Right lobe of liver (tissue), 4 donors: Measurements from ENCODE around the gene SPECC1L.

ENCODE experiments used
- CTCF ChIP-seq, 4 donors: fragments of 200-600 bp in 3 of 4; fragments of 450-650 bp in 1 of 4; IDR thresholded peaks; one replicate each; pipeline versions ENCODE4 v1.5.1 to v1.8.0; 2016 to 2022; ENCODE audit warnings: antibody characterized with exemption in 4 of 4, mild to moderate bottlenecking in 2 of 4
- POLR2A ChIP-seq: fragments of 450-650 bp; IDR thresholded peaks from one replicate; pipeline ENCODE4 v1.6.1; 2017; ENCODE audit warnings: antibody characterized with exemption, mild to moderate bottlenecking
- donor health status: DM: no; HTN: no; CAD: no.
- donor health status: DM: no; HTN: no; CAD: no.
- donor health status: DM: no; HTN: yes; CAD: no.

- TF ChIP-seq POLR2A (no peak), CTCF (IDR thresholded peaks at IDR 0.05) (no peak)
These were observed 40.3 kb downstream of the SPECC1L start for GRCh38 chr22:24310969-24311368.
